PC-3 (cell line): ENCODE data around the gene PDX1. TPM values are rescaled to one million over a fixed set of nuclear protein-coding genes. Genes with fewer than 3 reads are reported as not detected.

Experiments used
- ATAC-seq: fragments of 200-7000 bp; cut with Tn5 transposase; 2 replicates; pipeline ENCODE4 v1.9.1; 2020; ENCODE audit warnings: mild to moderate bottlenecking, moderate library complexity
- BruUV-seq: library from RNA; stranded (reverse); fragments of 400-500 nt; replicated peaks from 2 replicates; lab custom pipeline; 2021; lab: Mats Ljungman, UMichigan
- CTCF ChIA-PET: fragments of 300-600 bp; sonication (Branson Sonifier 250); formaldehyde crosslinking; loops from one replicate; lab custom pipeline; 2022; ENCODE audit warnings: antibody characterized with exemption; lab: Charles Lee
- POLR2A ChIA-PET: fragments of 300-600 bp; sonication (Branson Sonifier 250); formaldehyde crosslinking; loops from one replicate; lab custom pipeline; 2022; ENCODE audit warnings: antibody characterized with exemption; ENCODE audit not compliant: unreplicated experiment; lab: Charles Lee
- DNase-seq: peaks from one replicate; pipeline ENCODE4 v3.0.0-alpha.2; 2015
- H2AFZ ChIP-seq: fragments of 300-600 bp; sonication (generic); 2 replicates; pipeline ENCODE4 v1.6.0; 2016; ENCODE audit warnings: antibody characterized with exemption, low read length
- H3F3A ChIP-seq: fragments of 300-600 bp; sonication (generic); one replicate; pipeline ENCODE4 v1.6.0; 2017; ENCODE audit warnings: antibody characterized with exemption, low read length, control low read depth, mild to moderate bottlenecking; ENCODE audit not compliant: unreplicated experiment
- H3K27ac ChIP-seq: fragments of 300-600 bp; sonication (generic); 2 replicates; pipeline ENCODE4 v1.5.1; 2016; ENCODE audit warnings: mild to moderate bottlenecking, low read length
- H3K27me3 ChIP-seq: fragments of 300-600 bp; sonication (generic); 2 replicates; pipeline ENCODE4 v1.6.1; 2016; ENCODE audit warnings: low read length, mixed read lengths
- H3K36me3 ChIP-seq: fragments of 300-600 bp; sonication (generic); 2 replicates; pipeline ENCODE4 v1.6.1; 2016; ENCODE audit warnings: low read depth, mixed run types, low read length, mixed read lengths
- H3K4me1 ChIP-seq: fragments of 300-600 bp; sonication (generic); 2 replicates; pipeline ENCODE4 v1.5.1; 2016; ENCODE audit warnings: low read length; ENCODE audit not compliant: insufficient read depth
- H3K4me2 ChIP-seq: fragments of 300-600 bp; sonication (generic); 2 replicates; pipeline ENCODE4 v1.6.0; 2016; ENCODE audit warnings: low read length
- H3K4me3 ChIP-seq: fragments of 300-600 bp; sonication (generic); 2 replicates; pipeline ENCODE4 v1.5.1; 2016; ENCODE audit warnings: mild to moderate bottlenecking, low read length, mixed read lengths
- H3K79me2 ChIP-seq: fragments of 300-600 bp; sonication (generic); 2 replicates; pipeline ENCODE4 v1.6.1; 2017; ENCODE audit warnings: low read length, mixed read lengths
- H3K9ac ChIP-seq: fragments of 300-600 bp; sonication (generic); 2 replicates; pipeline ENCODE4 v1.6.0; 2016; ENCODE audit warnings: mild to moderate bottlenecking, low read length
- H3K9me2 ChIP-seq: fragments of 300-600 bp; sonication (generic); replicated peaks from 2 replicates; pipeline ENCODE4 v1.6.1; 2016; ENCODE audit warnings: mixed run types, low read length, mixed read lengths
- H3K9me3 ChIP-seq: fragments of 300-600 bp; sonication (generic); 2 replicates; pipeline ENCODE4 v1.6.1; 2016; ENCODE audit warnings: low read length, mixed read lengths
- H4K20me1 ChIP-seq: fragments of 300-600 bp; sonication (generic); 2 replicates; pipeline ENCODE4 v1.6.1; 2016; ENCODE audit warnings: low read length, mixed read lengths
- CTCF ChIP-seq: fragments of 300-600 bp; sonication (generic); conservative IDR thresholded peaks from 2 replicates; pipeline ENCODE4 v1.5.1; 2017; ENCODE audit warnings: antibody characterized with exemption, low read depth, mild to moderate bottlenecking, low read length
- EZH2 ChIP-seq: fragments of 300-600 bp; sonication (generic); IDR thresholded peaks from one replicate; pipeline ENCODE4 v1.6.1; 2017; ENCODE audit warnings: antibody characterized with exemption, mild to moderate bottlenecking, low read length; ENCODE audit not compliant: unreplicated experiment
- EZH2phosphoT487 ChIP-seq: fragments of 300-600 bp; sonication (generic); IDR thresholded peaks from 2 replicates; pipeline ENCODE4 v1.6.1; 2018; ENCODE audit warnings: mild to moderate bottlenecking, antibody characterized with exemption, low read length, borderline replicate concordance
- intact Hi-C: fragments of 100-400 bp; cut with micrococcal nuclease; formaldehyde crosslinking; loops from 2 replicates; pipeline ENCODE4 v1.9.0; 2023
- total RNA-seq: library from RNA; depleted of rRNA; stranded (reverse); fragments of >200 nt; gene quantifications from 2 replicates; pipeline ENCODE4 v1.2.3, GENCODE V29; 2014

The PDX1 gene
- total RNA-seq, 1 experiment from 2014 or later = not detected

GRCh38 chr13:27969866-27970229 lies 50.0 kb downstream of the PDX1 start:
- TF ChIP-seq EZH2phosphoT487 (no peak), EZH2 (no peak), CTCF (no peak)
- no peak overlapping the region for H2AFZ ChIP-seq
- H4K20me1 ChIP-seq = no peaks in the 10 kb centered on the region
- H3K27me3 ChIP-seq = peaks cover 50% of the 10 kb centered on the region
- ChIA-PET POLR2A (no interaction called here), CTCF (no interaction called here)
- H3F3A ChIP-seq = no peaks in the 10 kb centered on the region
- no peaks in the 10 kb centered on the region for H3K36me3 ChIP-seq
- DNase-seq (no peak), ATAC-seq (no peak)
- BruUV-seq = no TSS peak
- H3K4me2 ChIP-seq = no peak overlapping the region
- no peak overlapping the region for H3K9ac ChIP-seq
- no peaks in the 10 kb centered on the region for H3K9me2 ChIP-seq
- no peak overlapping the region for H3K27ac ChIP-seq
- no peaks in the 10 kb centered on the region for H3K79me2 ChIP-seq
- H3K4me1 ChIP-seq = no peaks in the 10 kb centered on the region
- no peak overlapping the region for H3K4me3 ChIP-seq
- no peaks in the 10 kb centered on the region for H3K9me3 ChIP-seq
- intact Hi-C loops = no loop called here

- DNase-seq = no peak
- no peak for ATAC-seq
- Histone ChIP-seq H4K20me1 (no peaks in the 10 kb centered on the region), H3K27ac (no peak overlapping the region), H3K9me2 (no peaks in the 10 kb centered on the region), H3F3A (no peaks in the 10 kb centered on the region), H3K4me3 (no peak overlapping the region), H3K4me1 (no peaks in the 10 kb centered on the region), H3K27me3 (peaks cover 47% of the 10 kb centered on the region), H3K9ac (no peak overlapping the region), H2AFZ (no peak overlapping the region), H3K79me2 (no peaks in the 10 kb centered on the region), H3K9me3 (no peaks in the 10 kb centered on the region), H3K4me2 (no peak overlapping the region), H3K36me3 (no peaks in the 10 kb centered on the region)
- intact Hi-C loops = no loop called here
- no TSS peak for BruUV-seq
- ChIA-PET CTCF (no interaction called here), POLR2A (no interaction called here)
- no peak for TF ChIP-seq CTCF
- no peak for TF ChIP-seq EZH2phosphoT487
- no peak for TF ChIP-seq EZH2
These were observed 50.8 kb downstream of the PDX1 start for GRCh38 chr13:27970382-27971235.

GRCh38 chr13:27971236-27971645 lies 51.4 kb downstream of the PDX1 start:
- Histone ChIP-seq H2AFZ (no peak overlapping the region), H3K4me2 (no peak overlapping the region), H3K27ac (no peak overlapping the region), H3K9me2 (no peaks in the 10 kb centered on the region), H4K20me1 (no peaks in the 10 kb centered on the region), H3K4me3 (no peak overlapping the region), H3K36me3 (no peaks in the 10 kb centered on the region), H3K4me1 (no peaks in the 10 kb centered on the region), H3K79me2 (no peaks in the 10 kb centered on the region), H3K9me3 (no peaks in the 10 kb centered on the region), H3K9ac (no peak overlapping the region), H3F3A (no peaks in the 10 kb centered on the region), H3K27me3 (peaks cover 40% of the 10 kb centered on the region)
- TF ChIP-seq EZH2phosphoT487 = no peak
- no peak for TF ChIP-seq CTCF
- no peak for TF ChIP-seq EZH2
- intact Hi-C loops = no loop called here
- BruUV-seq = no TSS peak
- CTCF ChIA-PET = no interaction called here
- POLR2A ChIA-PET = no interaction called here
- no peak for ATAC-seq
- DNase-seq = no peak
